Esophagus muscularis mucosa (tissue), 4 donors: ENCODE measurements around the gene SFXN1. TPM values are rescaled to one million over a fixed set of nuclear protein-coding genes. Genes with fewer than 3 reads are reported as not detected.
"Not testable (repeated sequence)": the region's sequence is repeated elsewhere in the genome, so short reads cannot be mapped to it uniquely, and the experiment has no call there.

Experiments used
- DNase-seq: peaks from one replicate; pipeline ENCODE4 v3.0.0-alpha.2; 2017; ENCODE audit errors: extremely low spot score
- H3K27ac ChIP-seq, 4 donors: fragments of 200-600 bp; sonication (generic); replicated peaks in 1 of 4; 1 replicate in 3 of 4; 2 replicates in 1 of 4; pipeline ENCODE4 v1.5.1; 2016 to 2019; ENCODE audit warnings: mild to moderate bottlenecking in 1 of 4
- H3K27me3 ChIP-seq, 4 donors: fragments of 200-600 bp; sonication (generic); one replicate each; pipeline versions ENCODE4 v1.5.1 to v1.6.0; 2016 to 2019
- H3K36me3 ChIP-seq, 4 donors: fragments of 200-600 bp; sonication (generic); one replicate each; pipeline ENCODE4 v1.5.1; 2016 to 2019
- H3K4me1 ChIP-seq, 4 donors: fragments of 200-600 bp; sonication (generic); one replicate each; pipeline ENCODE4 v1.5.1; 2016 to 2019
- H3K4me3 ChIP-seq, 4 donors: fragments of 200-600 bp; sonication (generic); 1 replicate in 2 of 4; 2 replicates in 2 of 4; pipeline ENCODE4 v1.5.1; 2016 to 2019; ENCODE audit warnings: mild to moderate bottlenecking in 4 of 4, moderate library complexity in 1 of 4
- H3K9me3 ChIP-seq, 4 donors: fragments of 200-600 bp; sonication (generic); 1 replicate in 3 of 4; 2 replicates in 1 of 4; pipeline ENCODE4 v1.5.1; 2016 to 2019
- CTCF ChIP-seq, 3 experiments: fragments of 200-600 bp in 2 of 3; fragments of 450-650 bp in 1 of 3; sonication (generic) in 2 of 3; IDR thresholded peaks; one replicate each; pipeline ENCODE4 v1.5.1; 2017 to 2019; ENCODE audit warnings: antibody characterized with exemption in 3 of 3, mild to moderate bottlenecking in 2 of 3, moderate library complexity in 1 of 3
- EP300 ChIP-seq: sonication (generic); formaldehyde crosslinking; IDR thresholded peaks from one replicate; pipeline ENCODE4 v1.6.1; 2017; ENCODE audit warnings: antibody characterized with exemption
- POLR2A ChIP-seq: fragments of 450-650 bp; IDR thresholded peaks from one replicate; pipeline ENCODE4 v1.6.1; 2017; ENCODE audit warnings: antibody characterized with exemption, moderate library complexity, mild to moderate bottlenecking, low read depth
- POLR2AphosphoS5 ChIP-seq, 2 donors: sonication (generic); formaldehyde crosslinking; IDR thresholded peaks; one replicate each; pipeline ENCODE4 v1.6.1; 2017; ENCODE audit warnings: antibody characterized with exemption in 2 of 2
- WGBS: methylation state at CpG from one replicate; pipeline ENCODE4 v1.1.5; 2018; 5-methylcytosine and 5-hydroxymethylcytosine counted together
- intact Hi-C: fragments of 100-400 bp; cut with DNase I; formaldehyde crosslinking; loops from one replicate; pipeline ENCODE4 v1.15.1; 2023
- total RNA-seq, 4 donors: library from RNA; depleted of rRNA; stranded (reverse); fragments of >200 nt; gene quantifications; one replicate each; pipeline versions ENCODE4 v1.1.0 to v1.2.1, GENCODE V29; 2016

SFXN1 gene
- total RNA-seq, 4 donors from 2014 or later: 11.2 to 18.1 (median 15.3) TPM

GRCh38 chr5:175526691-175527090 lies 48.3 kb downstream of the SFXN1 start:
- no peaks in the 10 kb centered on the region for H3K27me3 ChIP-seq
- intact Hi-C loops: no loop called here
- TF ChIP-seq POLR2A: no peak
- no peak for TF ChIP-seq CTCF (IDR thresholded peaks at IDR 0.05)
- no peak for TF ChIP-seq EP300
- TF ChIP-seq POLR2AphosphoS5 (IDR thresholded peaks at IDR 0.05): no peak
- H3K4me1 ChIP-seq: no peaks in the 10 kb centered on the region
- peaks cover 24 to 65% (median 44%) of the 10 kb centered on the region in 4 donors for H3K36me3 ChIP-seq
- H3K9me3 ChIP-seq: no peaks in the 10 kb centered on the region
- no peak overlapping the region for H3K27ac ChIP-seq
- DNase-seq: no peak
- H3K4me3 ChIP-seq: no peak overlapping the region
- 88% methylated on average over 6 of the region's 6 CpGs for WGBS

- Histone ChIP-seq H3K36me3 (peaks cover 9 to 26% (median 22%) of the 10 kb centered on the region in 4 donors), H3K4me1 (peaks cover 5 to 9% (median 7%) of the 10 kb centered on the region in 4 donors), H3K4me3 (no peak overlapping the region), H3K27me3 (peaks cover 0 to 16% (median 0%) of the 10 kb centered on the region in 4 donors), H3K27ac (no peak overlapping the region), H3K9me3 (no peaks in the 10 kb centered on the region)
- DNase-seq: no peak
- no peak for TF ChIP-seq EP300
- TF ChIP-seq POLR2AphosphoS5 (IDR thresholded peaks at IDR 0.05): no peak
- no peak for TF ChIP-seq POLR2A
- TF ChIP-seq CTCF (IDR thresholded peaks at IDR 0.05): no peak
- intact Hi-C loops: loop anchor here (10.0 kb wide), 1 partner anchor 173 kb away; no protein-coding TSS in a partner anchor
- 60% methylated on average over 2 of the region's 2 CpGs for WGBS
Measured at GRCh38 chr5:175531361-175531760, 53.0 kb downstream of the SFXN1 start.

DNA sequence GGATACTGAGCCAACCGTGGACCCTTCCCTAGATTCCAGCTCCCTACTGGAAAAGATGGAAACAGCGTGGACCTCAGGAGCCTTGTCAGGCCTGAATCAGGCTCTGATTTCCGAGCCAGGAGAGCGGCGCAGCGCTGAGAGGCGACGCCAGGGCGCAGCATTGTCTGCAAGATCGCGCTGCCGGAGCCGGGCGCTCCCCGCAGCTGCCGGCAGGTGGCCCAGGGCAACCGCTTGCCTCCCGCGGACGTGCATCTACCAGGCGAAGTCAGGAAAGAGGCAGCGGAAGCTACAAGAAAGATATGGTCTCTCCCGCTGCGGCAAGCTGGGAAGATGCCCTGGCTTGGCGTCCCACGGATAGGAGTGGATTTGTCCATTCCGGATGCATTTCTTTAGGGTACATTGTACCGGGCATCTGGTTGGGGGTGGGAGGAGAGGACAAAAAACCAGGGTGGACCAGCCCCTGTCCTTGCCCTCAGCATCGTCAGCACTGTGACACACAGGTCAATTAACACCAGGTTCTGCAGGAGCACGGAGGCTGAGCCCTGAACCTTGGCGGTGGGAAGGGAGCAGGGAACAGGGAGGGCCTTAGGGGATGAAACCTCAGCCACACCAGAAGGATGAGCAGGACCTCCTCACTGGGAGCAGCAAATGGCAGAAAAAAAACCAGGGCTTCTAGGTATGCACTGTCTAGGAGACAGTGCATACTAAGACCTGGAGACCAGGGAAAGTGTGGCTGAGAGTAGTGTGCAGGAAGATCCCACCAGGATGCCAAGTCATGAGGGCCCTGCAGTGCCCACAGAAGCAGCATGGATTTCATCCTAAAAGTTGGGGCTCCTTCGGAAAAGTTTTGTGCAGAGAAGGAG lies 55.9 kb downstream of the SFXN1 start:
- H3K27me3 ChIP-seq: peaks cover 0 to 34% (median 0%) of the 10 kb centered on the region in 4 donors
- H3K4me1 ChIP-seq: peaks cover 5 to 9% (median 7%) of the 10 kb centered on the region in 4 donors
- H3K9me3 ChIP-seq: no peaks in the 10 kb centered on the region
- DNase-seq: peak; percentile 93
- H3K4me3 ChIP-seq: peak overlapping the region in 1 of 4 donors; percentile 9
- no peak overlapping the region for H3K27ac ChIP-seq
- no peak for TF ChIP-seq POLR2AphosphoS5 (IDR thresholded peaks at IDR 0.05)
- TF ChIP-seq CTCF (IDR thresholded peaks at IDR 0.05): peak; percentile 65 to 87 (median 74)
- intact Hi-C loops: loop anchor here (10.0 kb wide), 1 partner anchor 170 kb away; no protein-coding TSS in a partner anchor
- 5% methylated on average over 30 of the region's 32 CpGs for WGBS
- no peaks in the 10 kb centered on the region for H3K36me3 ChIP-seq

DNA sequence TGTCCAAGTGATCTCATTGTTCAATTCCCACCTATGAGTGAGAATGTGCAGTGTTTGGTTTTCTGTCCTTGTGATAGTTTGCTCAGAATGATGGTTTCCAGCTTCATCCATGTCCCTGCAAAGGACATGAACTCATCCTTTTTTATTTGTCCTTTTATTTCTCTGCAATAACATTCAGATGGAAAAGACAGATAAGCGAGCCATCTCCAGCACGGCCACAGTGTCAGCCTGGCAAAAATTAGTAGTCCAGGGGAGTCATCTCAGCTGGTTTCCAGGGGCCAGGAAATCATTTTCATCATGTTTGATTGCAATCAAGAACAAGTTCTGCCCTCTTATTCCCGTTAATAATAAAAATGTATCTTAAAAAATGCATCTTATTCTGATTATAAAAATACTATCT lies 57.0 kb downstream of the SFXN1 start:
- H3K9me3 ChIP-seq: not testable (repeated sequence)
- intact Hi-C loops: loop anchor here (10.0 kb wide), 1 partner anchor 169 kb away; no protein-coding TSS in a partner anchor

DNA sequence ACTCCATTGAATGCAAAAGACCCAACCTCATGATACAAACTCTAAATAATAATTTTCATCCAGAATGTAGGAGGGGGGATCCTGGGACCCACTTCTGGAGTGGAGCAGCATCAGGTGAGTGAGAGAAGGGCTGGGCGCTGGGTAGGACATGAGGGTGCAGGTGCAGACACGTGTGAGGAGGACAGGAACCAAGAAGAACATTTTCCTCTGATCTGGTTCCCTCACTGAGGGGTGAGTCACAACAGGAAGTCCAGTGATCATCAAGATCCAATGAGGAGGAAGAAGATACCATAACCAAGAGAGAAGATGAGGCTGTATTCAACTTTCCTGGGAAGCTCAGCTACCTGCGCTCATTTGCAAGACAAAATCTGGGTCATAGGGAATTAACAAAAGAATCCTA lies 57.4 kb downstream of the SFXN1 start:
- TF ChIP-seq CTCF (IDR thresholded peaks at IDR 0.05): no peak
- no peak for TF ChIP-seq POLR2AphosphoS5 (IDR thresholded peaks at IDR 0.05)
- no peak for TF ChIP-seq POLR2A
- TF ChIP-seq EP300: no peak
- Histone ChIP-seq H3K4me1 (peaks cover 5 to 9% (median 7%) of the 10 kb centered on the region in 4 donors), H3K9me3 (no peaks in the 10 kb centered on the region), H3K36me3 (no peaks in the 10 kb centered on the region), H3K4me3 (no peak overlapping the region), H3K27ac (no peak overlapping the region), H3K27me3 (peaks cover 0 to 41% (median 0%) of the 10 kb centered on the region in 4 donors)
- DNase-seq: no peak
- intact Hi-C loops: loop anchor here (10.0 kb wide), 1 partner anchor 169 kb away; no protein-coding TSS in a partner anchor
- 74% methylated on average over 3 of the region's 3 CpGs for WGBS

More for the DNA sequence above, 57.0 kb downstream of the SFXN1 start:
- H3K4me1 ChIP-seq, H3K36me3 ChIP-seq, H3K27ac ChIP-seq, H3K4me3 ChIP-seq, DNase-seq: not testable (repeated sequence)
- H3K27me3 ChIP-seq: peaks cover 0 to 36% (median 0%) of the 10 kb centered on the region in 4 donors
- 62% methylated on average over 3 of the region's 3 CpGs for WGBS
